ENCODE measurements around the gene KRT78. TPM values are rescaled to one million over a fixed set of nuclear protein-coding genes. Genes with fewer than 3 reads are reported as not detected.

Gene KRT78
- total RNA-seq, 1 experiment from 2014 or later: not detected

DNA sequence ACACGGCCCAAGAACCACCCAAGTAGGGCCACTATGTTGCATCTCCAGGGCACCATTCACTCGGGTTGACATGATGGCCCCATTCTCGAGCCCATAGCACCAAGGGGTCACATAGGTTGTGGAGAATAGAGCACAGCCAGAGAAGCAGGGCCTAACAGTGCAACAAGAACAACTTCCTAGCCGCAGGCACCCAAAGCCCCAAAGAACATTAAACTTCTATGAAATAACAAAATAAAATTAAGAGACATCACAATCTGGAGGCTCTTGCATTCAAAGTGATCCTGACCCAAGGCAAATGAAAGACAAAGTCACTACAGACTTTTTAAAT, 36.8 kb downstream of the KRT78 start:
- Histone ChIP-seq H3K4me1 (ENCODE audit: insufficient read depth, low read length, poor library complexity, severe bottlenecking) (no peaks in the 10 kb centered on the region), H3K4me3 (ENCODE audit: low read depth, low read length, poor library complexity, severe bottlenecking) (no peak overlapping the region), H3K27ac (ENCODE audit: low read depth, low read length, poor library complexity, severe bottlenecking) (no peak overlapping the region), H3K36me3 (ENCODE audit: insufficient read depth, low read length, poor library complexity, severe bottlenecking) (no peaks in the 10 kb centered on the region), H3K9me3 (ENCODE audit: low read depth, low read length, poor library complexity, severe bottlenecking) (no peaks in the 10 kb centered on the region), H3K27me3 (replicated peaks; ENCODE audit: insufficient read depth, low read depth, low read length, poor library complexity) (no peaks in the 10 kb centered on the region)
- intact Hi-C loops (cut with micrococcal nuclease; ENCODE audit: unreplicated experiment): no loop called here
- POLR2A ChIA-PET (ENCODE audit: low non-redundant PET): no interaction called here
- CTCF ChIA-PET: interaction anchor here (0.7 kb wide), 1 partner anchor 25 kb away, joined by 4 read pairs; no protein-coding TSS in a partner anchor
- BruUV-seq (replicated peaks): no TSS peak
- no peak for TF ChIP-seq EZH2 (IDR thresholded peaks at IDR 0.05; ENCODE audit: borderline replicate concordance, low read depth, low read length, poor library complexity, severe bottlenecking)
- TF ChIP-seq, protein P1, sequence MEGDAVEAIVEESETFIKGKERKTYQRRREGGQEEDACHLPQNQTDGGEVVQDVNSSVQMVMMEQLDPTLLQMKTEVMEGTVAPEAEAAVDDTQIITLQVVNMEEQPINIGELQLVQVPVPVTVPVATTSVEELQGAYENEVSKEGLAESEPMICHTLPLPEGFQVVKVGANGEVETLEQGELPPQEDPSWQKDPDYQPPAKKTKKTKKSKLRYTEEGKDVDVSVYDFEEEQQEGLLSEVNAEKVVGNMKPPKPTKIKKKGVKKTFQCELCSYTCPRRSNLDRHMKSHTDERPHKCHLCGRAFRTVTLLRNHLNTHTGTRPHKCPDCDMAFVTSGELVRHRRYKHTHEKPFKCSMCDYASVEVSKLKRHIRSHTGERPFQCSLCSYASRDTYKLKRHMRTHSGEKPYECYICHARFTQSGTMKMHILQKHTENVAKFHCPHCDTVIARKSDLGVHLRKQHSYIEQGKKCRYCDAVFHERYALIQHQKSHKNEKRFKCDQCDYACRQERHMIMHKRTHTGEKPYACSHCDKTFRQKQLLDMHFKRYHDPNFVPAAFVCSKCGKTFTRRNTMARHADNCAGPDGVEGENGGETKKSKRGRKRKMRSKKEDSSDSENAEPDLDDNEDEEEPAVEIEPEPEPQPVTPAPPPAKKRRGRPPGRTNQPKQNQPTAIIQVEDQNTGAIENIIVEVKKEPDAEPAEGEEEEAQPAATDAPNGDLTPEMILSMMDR (conservative IDR thresholded peaks at IDR 0.05; ENCODE audit: low read depth, low read length): no peak
- no peak for DNase-seq (ENCODE audit: low spot score)

DNA sequence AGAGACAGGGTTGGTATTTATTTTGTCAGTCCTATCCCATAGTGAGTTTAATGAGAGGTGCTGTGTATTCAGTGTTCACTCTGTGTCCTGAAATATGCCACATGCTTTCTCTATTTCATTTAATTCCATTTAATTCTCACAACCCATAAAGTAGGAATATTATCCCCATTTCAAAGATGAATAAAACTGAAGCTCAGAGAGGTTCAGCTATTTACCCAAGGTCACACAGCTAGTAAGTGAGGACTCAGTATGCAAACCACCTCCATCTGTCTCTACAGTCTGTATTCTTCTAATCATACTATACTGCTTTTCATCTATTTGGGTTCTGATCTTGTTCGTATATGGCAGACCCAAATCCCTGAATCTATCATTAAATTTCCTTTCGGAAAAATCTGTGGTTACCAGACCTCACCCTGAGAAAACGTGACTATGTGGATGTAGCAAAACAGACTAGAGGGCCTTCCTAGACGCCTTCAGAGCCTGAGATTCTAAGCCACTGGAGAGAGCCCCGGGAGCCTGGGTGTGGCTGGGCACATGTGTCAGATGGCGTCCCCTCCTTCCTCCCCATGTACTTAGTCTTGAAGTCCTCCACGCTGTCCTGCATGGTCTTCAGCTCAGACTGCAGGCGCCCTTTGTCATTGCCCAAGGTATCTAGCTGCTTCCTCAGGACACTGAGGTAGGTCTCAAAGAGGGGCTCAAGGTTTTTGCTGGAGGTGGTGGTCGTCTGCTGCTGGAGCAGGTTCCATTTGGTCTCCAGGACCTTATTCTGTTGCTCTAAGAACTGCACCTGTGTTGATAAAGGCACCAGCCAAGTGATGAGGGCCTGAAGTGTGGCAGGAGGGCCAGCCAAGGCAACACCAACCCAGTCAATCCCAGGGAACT, 37.4 kb downstream of the KRT78 start:
- intact Hi-C loops (cut with micrococcal nuclease; ENCODE audit: unreplicated experiment): no loop called here
- no peak overlapping the region for H3K4me3 ChIP-seq (ENCODE audit: low read depth, low read length, poor library complexity, severe bottlenecking)
- BruUV-seq (replicated peaks): no TSS peak
- ChIA-PET POLR2A (ENCODE audit: low non-redundant PET) (no interaction called here), CTCF (interaction anchor here (0.7 kb wide), 1 partner anchor 24 kb away, joined by 4 read pairs; no protein-coding TSS in a partner anchor)
- DNase-seq (ENCODE audit: low spot score): no peak
- no peaks in the 10 kb centered on the region for H3K27me3 ChIP-seq (replicated peaks; ENCODE audit: insufficient read depth, low read depth, low read length, poor library complexity)
- no peaks in the 10 kb centered on the region for H3K9me3 ChIP-seq (ENCODE audit: low read depth, low read length, poor library complexity, severe bottlenecking)
- no peaks in the 10 kb centered on the region for H3K4me1 ChIP-seq (ENCODE audit: insufficient read depth, low read length, poor library complexity, severe bottlenecking)
- TF ChIP-seq EZH2 (IDR thresholded peaks at IDR 0.05; ENCODE audit: borderline replicate concordance, low read depth, low read length, poor library complexity, severe bottlenecking): no peak
- TF ChIP-seq, protein P1 (conservative IDR thresholded peaks at IDR 0.05; ENCODE audit: low read depth, low read length): no peak
- H3K27ac ChIP-seq (ENCODE audit: low read depth, low read length, poor library complexity, severe bottlenecking): no peak overlapping the region
- no peaks in the 10 kb centered on the region for H3K36me3 ChIP-seq (ENCODE audit: insufficient read depth, low read length, poor library complexity, severe bottlenecking)

DNA sequence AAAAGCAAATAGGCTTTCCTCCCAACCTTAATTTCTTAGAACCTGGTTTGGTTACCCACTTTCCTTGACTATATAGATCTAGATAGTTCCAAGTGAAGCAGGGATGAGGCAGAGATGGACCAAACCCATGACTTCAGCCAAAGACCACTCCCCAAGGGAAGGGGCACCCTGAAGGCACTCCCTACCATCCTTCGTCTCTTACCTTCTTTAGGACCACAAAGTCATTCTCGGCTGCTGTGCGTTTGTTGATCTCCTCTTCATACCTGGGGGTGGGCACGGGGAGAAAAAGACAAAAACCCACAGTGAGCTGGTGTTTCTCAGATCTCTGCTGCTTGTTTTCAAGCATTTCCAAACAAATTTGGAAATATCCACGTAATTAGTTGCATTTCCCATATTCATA, 38.2 kb downstream of the KRT78 start:
- H3K36me3 ChIP-seq (ENCODE audit: insufficient read depth, low read length, poor library complexity, severe bottlenecking): no peaks in the 10 kb centered on the region
- no peak overlapping the region for H3K4me3 ChIP-seq (ENCODE audit: low read depth, low read length, poor library complexity, severe bottlenecking)
- H3K27me3 ChIP-seq (replicated peaks; ENCODE audit: insufficient read depth, low read depth, low read length, poor library complexity): no peaks in the 10 kb centered on the region
- ChIA-PET CTCF (no interaction called here), POLR2A (ENCODE audit: low non-redundant PET) (no interaction called here)
- intact Hi-C loops (cut with micrococcal nuclease; ENCODE audit: unreplicated experiment): no loop called here
- TF ChIP-seq EZH2 (IDR thresholded peaks at IDR 0.05; ENCODE audit: borderline replicate concordance, low read depth, low read length, poor library complexity, severe bottlenecking): no peak
- TF ChIP-seq, protein P1 (conservative IDR thresholded peaks at IDR 0.05; ENCODE audit: low read depth, low read length): no peak
- H3K4me1 ChIP-seq (ENCODE audit: insufficient read depth, low read length, poor library complexity, severe bottlenecking): no peaks in the 10 kb centered on the region
- DNase-seq (ENCODE audit: low spot score): no peak
- BruUV-seq (replicated peaks): no TSS peak
- H3K27ac ChIP-seq (ENCODE audit: low read depth, low read length, poor library complexity, severe bottlenecking): no peak overlapping the region
- H3K9me3 ChIP-seq (ENCODE audit: low read depth, low read length, poor library complexity, severe bottlenecking): no peaks in the 10 kb centered on the region

All from A673 (cell line).